Islet precursor cell (in vitro differentiated cells): Measurements from ENCODE around the gene CALB2.

Source experiments
- DNase-seq: peaks from one replicate; pipeline ENCODE4 v3.0.0-alpha.2; 2018

CALB2 gene

DNA sequence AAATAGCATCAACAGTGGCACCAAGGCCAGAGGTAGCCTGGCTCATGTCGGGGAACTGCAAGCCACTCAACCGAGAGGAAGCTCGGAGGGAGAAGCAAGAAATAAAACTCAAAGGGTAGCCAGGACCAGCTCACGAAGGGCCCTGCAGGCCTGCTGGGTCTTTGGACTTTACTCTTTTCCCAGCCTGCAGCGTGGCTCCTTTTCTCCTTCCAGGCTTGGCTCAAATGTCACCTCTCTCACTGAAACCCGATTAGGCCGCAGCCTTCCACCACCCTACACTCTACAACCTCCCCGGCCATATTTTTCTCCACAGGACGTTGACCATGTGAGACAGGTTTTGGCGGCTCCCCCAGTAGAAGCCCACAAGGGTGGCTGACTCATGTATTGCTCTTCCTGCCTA is 38.1 kb downstream of the CALB2 start:
- DNase-seq, result no peak

DNA sequence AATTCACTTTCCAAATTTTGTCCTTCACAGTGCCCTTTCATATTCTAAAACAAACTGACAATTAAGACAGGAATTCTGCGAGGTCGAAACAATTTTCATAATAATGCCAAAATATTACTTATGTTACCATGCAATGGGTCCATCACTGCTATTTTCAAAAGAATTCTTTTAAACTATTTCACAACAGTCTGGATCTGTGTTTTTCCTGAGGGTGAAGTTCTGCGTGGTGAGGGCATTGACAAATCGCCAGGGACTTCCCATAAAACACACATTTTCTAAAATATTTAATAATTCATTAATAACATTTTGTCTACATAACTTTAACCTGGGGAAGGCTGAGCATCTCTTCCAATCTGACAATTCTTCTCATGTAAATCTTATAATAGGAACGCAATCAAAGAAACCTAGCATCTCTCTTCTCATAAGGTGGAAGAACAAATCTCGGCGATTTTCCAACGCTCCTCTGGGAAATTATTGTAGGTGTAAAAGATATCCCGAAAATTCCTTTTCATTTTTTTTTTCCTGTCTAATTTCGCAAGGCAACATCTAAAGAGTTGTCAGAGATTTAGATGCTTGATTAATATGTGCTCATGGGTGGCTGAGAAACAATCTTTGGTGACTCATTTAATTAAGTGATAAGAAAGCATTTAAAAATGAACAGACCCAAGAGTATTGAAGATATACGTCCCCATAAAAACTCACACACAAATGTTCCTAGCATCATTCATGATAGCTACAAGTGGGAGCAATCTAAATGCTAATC is 41.5 kb downstream of the CALB2 start:
- DNase-seq, result no peak

- DNase-seq, result no peak
Measured at GRCh38 chr16:71402007-71402406, 43.5 kb downstream of the CALB2 start.

DNA sequence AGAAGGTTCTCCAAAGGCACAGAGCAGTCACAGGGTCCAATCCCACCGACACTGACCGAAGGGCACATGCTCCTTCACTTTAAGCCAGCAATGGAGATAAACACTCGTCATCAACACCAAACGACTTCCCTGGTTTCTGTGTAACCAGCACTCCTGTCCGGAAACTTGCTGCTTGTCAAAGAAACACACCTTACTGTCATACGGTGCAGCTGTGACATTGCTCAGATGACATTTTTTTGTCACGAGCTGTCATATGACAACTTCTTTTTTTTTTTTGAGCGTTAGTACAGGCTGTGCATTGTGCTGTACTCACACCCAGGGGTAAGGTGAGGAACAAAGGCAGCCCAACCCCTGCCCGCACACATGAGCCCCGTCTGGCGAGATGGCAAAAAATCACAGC is 44.2 kb downstream of the CALB2 start:
- DNase-seq, result no peak

DNA sequence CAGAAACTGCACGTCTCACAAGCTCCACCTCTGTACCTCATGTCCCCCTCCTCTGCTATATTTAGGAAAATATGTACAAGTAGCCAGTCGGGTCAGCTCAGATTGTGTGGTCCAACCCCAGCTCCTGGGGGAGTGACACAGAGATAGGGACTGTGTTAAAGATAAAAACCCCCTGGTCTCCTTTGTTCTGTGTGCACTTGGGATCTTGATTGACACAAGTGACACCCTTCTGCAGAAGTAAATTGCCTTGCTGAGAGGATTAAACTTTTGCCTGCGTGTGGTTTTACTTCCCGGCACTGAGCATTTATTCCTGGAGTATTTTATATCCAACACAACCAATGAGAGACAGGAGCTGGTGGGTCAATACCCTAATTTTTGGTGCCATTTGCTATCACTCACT is 45.8 kb downstream of the CALB2 start:
- no peak for DNase-seq

GRCh38 chr16:71406316-71406715 is 47.8 kb downstream of the CALB2 start:
- DNase-seq, result no peak

GRCh38 chr16:71406724-71407123 is 48.2 kb downstream of the CALB2 start:
- no peak for DNase-seq

- DNase-seq, result no peak
Measured at GRCh38 chr16:71407731-71408130, 49.2 kb downstream of the CALB2 start.

- no peak for DNase-seq
Measured at GRCh38 chr16:71408536-71408935, 50.0 kb downstream of the CALB2 start.

GRCh38 chr16:71409011-71409775 is 50.7 kb downstream of the CALB2 start:
- DNase-seq, result no peak

DNA sequence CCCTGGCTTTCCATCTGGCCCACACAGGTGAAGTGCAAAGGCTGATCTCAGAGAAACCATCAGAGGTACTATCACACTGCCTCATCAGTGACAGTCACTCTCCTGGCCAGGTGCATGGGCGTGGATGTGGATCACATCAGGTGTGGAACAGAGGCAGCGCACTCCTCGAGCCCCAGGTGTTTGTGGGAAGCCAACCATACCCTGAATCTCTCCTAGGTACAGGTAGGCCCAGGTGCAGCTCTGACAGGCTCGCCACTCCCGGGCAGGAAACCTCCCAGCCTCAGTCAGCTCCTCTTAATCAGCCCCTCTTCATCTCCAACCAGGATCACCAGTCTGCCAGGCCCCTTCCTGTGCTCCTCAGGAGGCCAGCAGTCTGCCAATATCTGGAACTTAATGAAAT is 51.6 kb downstream of the CALB2 start:
- no peak for DNase-seq

GRCh38 chr16:71412270-71413160 is 54.0 kb downstream of the CALB2 start:
- peak; percentile 89 for DNase-seq

GRCh38 chr16:71413341-71413740 is 54.8 kb downstream of the CALB2 start:
- DNase-seq, result no peak

DNA sequence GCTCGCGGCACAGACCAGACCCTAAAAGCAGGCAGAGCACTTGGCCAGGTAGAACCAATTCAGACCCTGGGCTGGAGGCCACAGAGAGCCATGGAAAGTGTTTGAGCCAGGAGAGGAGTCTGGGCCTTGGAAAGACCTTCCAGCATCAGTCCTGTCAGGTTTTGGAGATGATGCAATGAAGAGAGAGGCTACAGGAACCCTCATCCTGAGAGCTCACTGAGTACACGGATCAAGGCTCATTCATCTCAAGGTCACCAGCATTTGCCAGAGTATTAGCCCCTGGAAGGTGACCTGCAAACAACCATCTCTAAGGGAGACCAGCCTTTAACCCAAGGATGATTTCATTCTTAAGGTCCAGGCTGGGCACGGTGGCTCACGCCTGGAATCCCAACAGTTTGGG is 55.5 kb downstream of the CALB2 start:
- DNase-seq, result no peak

- DNase-seq, result peak; percentile 80
Measured at GRCh38 chr16:71421911-71422310, 63.4 kb downstream of the CALB2 start.

- no peak for DNase-seq
Measured at GRCh38 chr16:71423016-71423415, 64.5 kb downstream of the CALB2 start.

GRCh38 chr16:71423865-71424264 is 65.3 kb downstream of the CALB2 start:
- no peak for DNase-seq

DNA sequence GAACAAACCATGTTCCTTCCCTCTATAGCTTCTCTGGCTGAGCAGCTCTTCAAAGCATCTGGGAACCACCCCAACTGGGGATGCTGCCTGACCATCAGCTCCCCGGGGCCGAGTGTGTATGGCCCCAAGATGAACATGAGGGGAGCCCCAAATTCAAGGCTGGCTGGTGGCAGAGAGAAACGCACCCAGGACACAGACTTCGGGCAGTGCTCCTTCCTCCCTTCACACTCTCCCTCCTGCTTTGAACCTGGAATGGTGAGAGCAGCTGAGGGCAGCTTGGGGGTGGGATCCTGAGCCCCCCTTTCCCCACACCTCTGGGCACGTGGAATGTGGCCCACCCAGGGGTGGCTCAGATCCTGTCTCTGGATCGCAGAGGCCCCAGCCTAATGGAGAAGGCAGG is 66.1 kb downstream of the CALB2 start:
- DNase-seq, result no peak

GRCh38 chr16:71425746-71426068 is 67.2 kb downstream of the CALB2 start:
- no peak for DNase-seq

DNA sequence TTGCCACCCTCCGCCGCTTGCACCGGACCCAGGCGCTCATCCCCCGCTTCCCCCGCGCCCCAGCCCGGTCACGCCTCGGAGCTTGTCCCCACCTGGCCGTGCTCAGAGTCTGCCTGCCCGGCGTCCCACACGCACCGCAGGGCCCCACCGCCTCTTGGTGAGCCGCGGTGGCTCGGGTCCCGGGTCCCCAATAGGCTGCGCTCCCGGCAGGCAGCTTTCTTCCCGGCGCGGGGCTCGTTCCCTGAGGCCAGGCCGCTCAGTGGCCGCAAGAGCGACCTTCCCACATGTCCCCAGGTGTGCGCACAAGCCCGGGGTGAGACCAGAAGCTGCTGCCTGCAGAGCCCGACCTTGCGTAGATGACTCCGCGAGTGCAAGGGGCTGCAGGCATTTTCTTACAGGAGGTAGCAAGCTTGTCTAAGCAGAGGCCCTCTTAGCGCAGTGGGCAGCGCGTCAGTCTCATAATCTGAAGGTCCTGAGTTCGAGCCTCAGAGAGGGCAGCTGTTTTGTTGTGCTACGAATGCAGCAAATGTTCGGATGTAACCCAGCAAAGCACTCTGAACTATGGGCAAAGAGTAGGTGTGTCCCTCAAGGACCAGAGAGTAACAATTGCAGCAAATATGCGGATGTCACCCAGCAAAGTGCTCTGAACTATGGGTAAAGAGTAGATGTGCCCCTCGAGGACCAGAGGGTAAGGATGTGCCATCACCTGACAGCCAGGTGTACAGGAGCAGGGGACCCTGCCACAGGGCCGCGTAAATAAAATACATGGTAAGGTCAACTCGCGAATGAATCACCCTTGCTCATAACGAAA is 67.8 kb downstream of the CALB2 start:
- DNase-seq, result peak; percentile 97

GRCh38 chr16:71426880-71427615 is 68.5 kb downstream of the CALB2 start:
- DNase-seq, result no peak

DNA sequence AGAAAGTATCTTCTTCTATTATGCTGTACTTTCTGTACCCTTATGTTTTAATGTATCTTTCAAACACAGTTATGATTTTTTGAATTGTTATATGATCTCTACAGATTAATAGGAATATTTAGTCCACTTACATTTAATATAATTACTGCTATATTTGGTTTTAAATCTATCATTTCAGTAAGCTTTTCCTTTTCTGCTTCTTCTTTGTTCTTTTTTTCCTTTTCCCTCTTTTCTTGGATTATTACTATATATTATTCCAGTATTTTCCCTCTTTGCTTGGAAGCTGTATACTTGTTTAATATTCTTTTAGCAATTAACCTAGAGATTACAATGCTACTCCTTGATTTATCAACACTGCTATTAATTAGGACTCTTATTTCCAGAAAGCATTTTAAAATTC is 69.9 kb downstream of the CALB2 start:
- DNase-seq, result no peak
